HCEC 1CT (cell line): Measurements from ENCODE around the gene KCTD1.
"Not testable (repeated sequence)": the region's sequence is repeated elsewhere in the genome, so short reads cannot be mapped to it uniquely, and the experiment has no call there.

ENCODE experiments used
- DNase-seq: peaks from one replicate; pipeline ENCODE4 v3.0.0-alpha.2; 2017

KCTD1 gene

GRCh38 chr18:26454616-26455015, 93.7 kb downstream of the KCTD1 start:
- no peak for DNase-seq

GRCh38 chr18:26454192-26454591, 94.2 kb downstream of the KCTD1 start:
- DNase-seq, result no peak

- DNase-seq, result no peak
Observed at GRCh38 chr18:26453386-26453901, 94.9 kb downstream of the KCTD1 start.

DNA sequence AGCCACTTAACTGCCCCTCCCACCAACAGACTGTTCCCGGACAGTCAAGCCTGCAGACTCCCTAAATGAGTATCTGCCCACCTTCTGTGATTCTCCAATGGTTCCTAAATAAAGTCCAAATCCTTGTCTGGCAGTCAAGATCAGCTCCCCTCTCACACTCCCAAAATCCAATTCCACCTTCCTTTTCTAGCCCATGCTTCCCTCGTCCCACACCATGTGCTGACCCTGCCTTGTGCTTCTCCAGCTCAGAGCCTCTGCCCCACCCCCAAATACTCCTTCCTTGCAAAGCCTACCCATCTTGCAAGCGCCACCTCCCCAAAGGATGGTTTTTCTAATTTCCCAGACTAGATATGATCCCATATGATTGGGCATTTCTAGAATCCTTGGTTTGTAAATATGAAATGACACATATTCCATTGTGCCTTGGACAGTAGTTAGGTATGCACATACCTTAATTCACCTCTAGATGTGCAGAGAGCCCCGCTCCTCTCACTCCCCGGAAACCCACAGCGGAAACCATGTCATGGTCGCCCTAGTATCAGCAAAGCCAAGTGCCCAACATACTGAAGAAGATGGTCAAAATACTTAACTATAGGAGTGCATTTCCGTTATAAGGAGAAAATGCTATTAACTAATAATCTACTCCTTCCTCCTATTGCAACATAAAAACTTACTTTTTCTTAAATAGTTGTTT, 97.2 kb downstream of the KCTD1 start:
- no peak for DNase-seq

GRCh38 chr18:26448714-26449159, 99.6 kb downstream of the KCTD1 start:
- DNase-seq, result no peak

GRCh38 chr18:26443853-26444252, 104.5 kb downstream of the KCTD1 start:
- no peak for DNase-seq

- DNase-seq, result peak; percentile 14
Observed at GRCh38 chr18:26442126-26442525, 106.2 kb downstream of the KCTD1 start.

DNA sequence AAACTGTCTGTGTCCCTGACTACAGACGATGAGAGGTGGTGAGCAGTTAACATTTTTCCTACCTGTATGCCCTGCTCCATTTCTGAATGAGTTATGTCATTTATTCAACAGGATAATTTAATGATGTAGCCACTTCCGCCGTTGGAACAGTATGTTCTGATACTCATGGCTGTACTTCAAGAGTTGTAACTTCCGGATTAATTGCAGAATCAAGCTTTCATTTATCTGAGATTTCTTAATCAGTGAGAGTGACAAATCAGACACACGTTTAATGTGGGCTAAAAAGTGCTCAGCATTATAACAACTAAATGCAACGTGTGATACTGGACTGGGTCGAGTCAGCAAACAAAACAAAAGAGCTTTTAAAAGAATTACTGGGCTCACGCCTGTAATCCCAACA, 107.7 kb downstream of the KCTD1 start:
- DNase-seq, result no peak

GRCh38 chr18:26439537-26439936, 108.8 kb downstream of the KCTD1 start:
- no peak for DNase-seq

GRCh38 chr18:26438980-26439379, 109.4 kb downstream of the KCTD1 start:
- DNase-seq, result no peak

GRCh38 chr18:26437634-26438033, 110.7 kb downstream of the KCTD1 start:
- not testable (repeated sequence) for DNase-seq

DNA sequence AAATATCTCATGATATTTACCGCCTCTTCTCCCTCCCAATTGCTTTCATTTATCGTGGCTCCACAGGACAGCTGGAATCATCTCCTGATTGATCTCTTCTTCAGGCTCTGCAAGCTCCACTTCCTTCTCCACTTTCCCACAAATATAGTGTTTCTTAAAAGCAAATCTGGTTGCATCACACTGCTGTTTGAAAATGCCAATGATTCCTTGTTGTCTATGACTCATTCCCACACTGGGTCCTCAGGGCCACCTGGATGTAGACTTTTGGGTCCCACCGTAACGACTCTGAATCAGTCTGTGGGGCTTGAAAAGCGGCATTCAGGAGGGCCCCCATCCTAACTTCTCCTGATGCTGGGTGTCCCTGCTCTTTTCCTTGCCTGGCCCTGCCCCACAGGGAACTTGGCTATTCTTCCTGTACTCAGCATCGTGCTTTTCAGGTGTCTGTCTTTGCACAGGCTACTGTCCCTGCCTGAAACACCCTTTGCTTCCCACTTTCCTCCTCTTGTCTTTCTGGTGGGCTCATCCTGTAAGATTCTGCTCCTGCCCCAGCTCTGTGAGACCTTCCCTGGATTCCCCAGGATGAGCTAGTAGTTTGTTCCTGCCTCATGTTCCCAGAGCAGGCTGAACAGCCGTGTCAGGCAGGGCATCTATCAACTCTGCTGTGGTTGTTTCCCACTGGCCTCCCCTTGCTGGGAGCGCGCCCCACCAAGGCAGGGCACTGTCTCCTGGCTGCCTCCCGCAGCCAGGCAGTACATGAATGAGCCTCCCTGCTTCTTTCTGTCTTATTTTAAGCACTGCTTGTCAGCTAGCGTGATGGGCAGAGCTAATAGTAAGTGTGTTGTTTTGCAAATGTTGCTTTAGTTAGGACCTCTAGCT, 111.9 kb downstream of the KCTD1 start:
- peak; percentile 85 for DNase-seq

- DNase-seq, result no peak
Observed at GRCh38 chr18:26435415-26436095, 112.8 kb downstream of the KCTD1 start.

DNA sequence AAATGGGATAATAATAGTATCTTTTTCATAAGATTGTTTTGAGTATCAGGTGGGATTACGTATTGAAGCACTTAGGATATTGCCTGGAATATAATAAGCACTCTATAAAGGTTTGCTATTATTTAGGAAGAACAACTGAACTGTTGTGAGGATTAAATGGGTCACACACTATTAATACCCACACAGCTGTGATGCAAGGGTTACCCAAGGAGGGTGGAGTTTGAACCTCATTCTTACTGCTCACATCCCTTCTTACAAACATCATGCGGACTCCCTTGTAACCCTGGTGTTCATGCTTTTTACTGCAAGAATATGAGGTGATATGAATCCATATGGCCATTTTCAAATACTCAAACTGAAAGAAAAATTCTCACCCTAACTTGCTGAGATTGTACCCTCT, 113.5 kb downstream of the KCTD1 start:
- no peak for DNase-seq

DNA sequence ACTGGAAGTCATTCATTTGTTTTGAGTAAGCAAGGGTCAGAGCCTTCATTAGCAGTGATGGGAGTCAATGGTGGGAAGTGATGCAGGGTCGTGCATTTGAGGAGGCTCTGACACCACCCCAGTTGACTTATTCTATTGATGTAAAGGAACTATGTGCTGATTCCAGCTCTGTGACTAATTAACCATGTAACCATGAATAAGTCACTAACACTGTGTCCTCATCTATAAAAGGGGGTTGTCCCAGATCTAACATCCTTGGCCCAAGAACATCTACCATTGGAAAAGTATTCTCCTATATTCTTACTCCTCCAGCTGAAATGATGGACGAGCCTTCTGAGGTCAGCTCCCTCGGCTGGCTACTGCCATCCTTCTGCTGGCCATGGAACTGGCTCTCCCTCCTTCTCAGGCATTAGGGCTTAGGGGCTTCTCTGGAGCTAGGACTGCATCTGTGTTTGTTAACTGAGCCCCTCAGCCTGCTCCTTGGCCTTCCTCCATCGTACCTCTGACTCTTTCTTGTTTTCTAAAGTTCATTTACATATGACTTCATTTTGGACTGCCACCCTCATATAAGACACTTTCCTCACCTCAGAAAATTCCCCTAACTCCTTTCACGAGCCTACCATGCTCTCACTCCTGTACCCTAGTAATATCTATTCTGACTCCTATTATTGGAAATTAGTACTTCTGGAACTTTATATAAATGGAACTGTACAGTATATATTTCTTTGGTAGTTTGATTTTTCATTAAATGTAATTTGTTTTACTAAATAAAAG, 115.5 kb downstream of the KCTD1 start:
- DNase-seq, result no peak

DNA sequence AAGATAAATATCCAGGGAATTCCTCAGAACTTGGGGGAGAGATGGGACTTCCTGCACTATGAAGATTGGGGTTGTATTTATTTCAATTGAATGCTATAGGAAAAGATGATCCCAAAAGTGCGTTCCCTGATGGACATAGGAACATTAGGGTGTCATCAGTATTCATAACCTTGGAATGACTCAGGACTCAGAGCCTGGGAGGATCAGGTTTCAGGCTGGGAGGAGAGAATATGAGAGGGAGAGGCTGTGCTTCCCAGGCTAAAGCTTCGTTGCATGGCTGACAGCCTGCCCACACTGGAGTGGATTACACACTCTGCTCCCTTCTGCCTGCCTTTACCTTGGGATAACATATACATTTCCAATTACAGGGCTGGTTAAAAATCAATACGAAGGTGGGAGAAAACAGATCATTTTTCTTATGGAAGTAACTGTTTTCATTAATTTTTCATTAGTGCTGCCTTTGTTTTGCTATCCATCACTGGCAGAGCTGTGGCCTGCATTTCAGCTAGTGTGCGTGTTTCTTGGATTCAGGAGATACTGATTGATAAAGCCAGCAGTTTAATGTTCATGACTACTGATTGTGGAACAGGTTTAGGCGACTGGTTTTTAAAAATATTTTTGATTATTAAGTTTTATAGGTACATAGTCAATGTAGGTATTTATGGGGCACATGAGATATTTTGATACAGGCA, 118.7 kb downstream of the KCTD1 start:
- peak; percentile 86 for DNase-seq

GRCh38 chr18:26425148-26425531, 123.2 kb downstream of the KCTD1 start:
- no peak for DNase-seq

DNA sequence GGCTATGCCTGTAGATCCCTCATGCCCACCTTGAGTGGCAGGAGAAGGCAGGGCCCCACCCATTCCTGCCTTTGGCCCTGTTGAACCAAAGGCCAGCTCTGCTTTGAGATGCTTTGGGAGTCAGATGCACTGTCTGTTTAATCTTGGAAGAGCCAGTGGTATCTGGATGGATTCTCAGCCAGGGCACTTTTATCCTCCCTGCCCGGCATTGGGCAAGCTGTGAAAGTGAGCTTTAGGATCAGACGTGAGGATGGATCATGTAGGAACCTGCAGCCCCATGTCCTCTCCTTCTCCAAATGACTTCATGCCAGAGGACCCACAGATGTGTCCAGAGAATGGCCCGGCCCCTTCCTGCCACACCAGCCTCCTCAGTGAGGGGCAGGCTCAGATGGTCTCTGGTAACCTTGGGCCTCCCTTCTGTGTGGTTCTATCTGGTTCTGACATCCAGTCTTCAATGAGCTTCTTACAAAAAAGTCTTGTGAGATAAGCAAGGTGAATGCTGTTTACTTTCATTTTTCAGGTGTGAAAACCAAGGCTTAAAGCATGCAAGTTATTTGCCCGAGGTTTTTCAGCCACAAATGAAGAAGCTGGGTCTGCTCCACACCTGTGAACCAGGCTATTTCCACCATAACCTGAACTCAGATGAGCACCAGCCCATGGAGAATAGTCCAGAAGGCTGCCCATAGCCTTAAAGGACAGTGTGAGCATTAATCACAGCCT, 123.8 kb downstream of the KCTD1 start:
- DNase-seq, result no peak

DNA sequence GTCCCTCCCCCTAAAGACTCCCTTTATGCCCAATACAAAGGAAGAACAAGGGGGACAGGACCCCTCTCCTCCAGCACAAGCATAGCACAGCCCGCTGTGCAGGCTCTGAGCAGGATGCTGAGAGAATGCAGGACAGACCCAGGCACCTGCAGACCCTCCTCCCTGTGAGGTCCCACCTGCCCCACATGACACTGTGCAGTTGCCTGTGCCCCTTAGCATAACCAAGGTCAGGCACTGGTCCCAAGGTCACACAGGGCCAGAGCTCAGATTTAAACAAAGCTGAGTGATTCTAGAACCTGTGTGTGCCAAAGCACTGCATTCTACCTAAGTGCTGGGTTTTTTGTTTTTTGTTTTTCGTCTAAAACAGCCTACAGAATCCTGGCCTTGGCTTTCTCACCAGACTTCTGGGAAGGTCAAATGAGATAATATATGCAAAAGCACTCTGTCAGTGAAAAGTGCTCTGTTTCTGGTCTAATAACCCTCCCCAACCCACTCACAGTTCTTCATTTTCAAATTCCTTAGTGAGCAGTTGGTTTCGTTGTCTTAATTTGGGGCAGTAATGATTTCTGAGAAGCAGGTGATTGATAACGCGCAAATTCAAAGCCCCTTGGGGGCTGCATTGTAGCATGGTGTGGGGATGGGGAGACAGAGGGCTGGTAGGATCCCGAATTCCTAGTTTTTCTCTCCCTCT, 125.7 kb downstream of the KCTD1 start:
- DNase-seq, result no peak

DNA sequence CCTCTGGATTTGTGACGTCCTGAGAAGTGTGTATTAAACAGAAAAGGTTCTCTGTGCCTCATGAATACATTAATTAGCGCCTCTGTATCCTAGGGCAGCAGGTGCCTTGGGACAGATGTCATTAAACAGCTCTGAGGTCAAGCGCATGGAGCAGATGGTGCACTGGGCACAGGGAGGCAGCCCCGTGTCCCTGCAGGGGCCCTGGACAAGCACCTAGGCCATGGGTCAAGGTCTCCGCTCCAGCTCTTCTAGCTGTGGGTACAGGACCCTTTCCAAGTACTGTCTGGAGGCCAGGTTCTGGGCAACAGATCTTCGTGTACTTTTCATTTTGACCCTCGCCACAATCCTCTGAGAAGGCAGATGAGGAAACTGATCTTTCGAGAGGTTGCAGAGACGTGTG, 126.4 kb downstream of the KCTD1 start:
- DNase-seq, result no peak

GRCh38 chr18:26421503-26421902, 126.8 kb downstream of the KCTD1 start:
- DNase-seq, result no peak
